Urothelium cell line (cell line): ENCODE data around the gene CLCA1.

Experiments
- DNase-seq: peaks from one replicate; pipeline ENCODE4 v3.0.0; 2011; ENCODE audit warnings: low spot score, mixed read lengths
- FAIRE-seq: peaks from 2 replicates; lab custom pipeline; 2011; peaks lifted over from hg19 to GRCh38; lab: Jason Lieb, UNC

CLCA1 gene

DNA sequence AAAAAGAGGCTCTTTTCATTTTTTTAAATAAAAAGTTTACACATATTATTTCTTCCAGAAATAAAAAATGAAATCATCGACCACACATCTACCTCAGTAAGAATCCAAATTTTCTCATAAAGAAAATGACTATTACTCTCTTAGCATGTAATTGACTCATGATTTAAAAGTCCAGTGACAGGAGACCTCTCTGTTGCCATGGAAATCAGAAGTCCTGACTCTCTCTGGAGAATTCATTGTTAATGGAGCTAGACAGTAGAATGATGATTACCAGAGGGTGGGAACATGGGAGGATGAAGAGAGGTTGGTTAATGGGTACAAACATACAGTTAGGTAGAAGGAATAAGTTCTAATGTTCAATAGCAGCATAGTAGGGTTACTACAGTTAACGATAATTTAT lies 73.1 kb downstream of the CLCA1 start:
- FAIRE-seq (no peak), DNase-seq (no peak)

DNA sequence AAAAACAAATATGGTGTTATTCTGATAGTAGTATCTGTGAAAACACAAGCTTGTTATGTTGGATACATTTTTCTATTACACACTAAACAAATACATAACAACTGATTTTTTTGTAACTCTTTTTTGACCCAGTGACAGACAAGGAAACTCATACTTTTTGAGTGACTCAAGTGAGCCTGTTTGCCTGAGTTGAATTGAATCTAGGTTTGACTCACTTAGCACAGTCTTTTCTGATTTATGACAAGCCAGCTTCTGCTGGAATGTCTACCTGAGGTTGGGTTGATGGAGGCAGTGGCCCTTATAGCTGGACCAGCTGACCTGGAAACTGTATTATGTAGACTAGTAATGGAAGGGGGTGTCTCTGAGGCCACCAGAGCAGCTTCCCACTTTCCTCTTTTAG lies 73.9 kb downstream of the CLCA1 start:
- FAIRE-seq (no peak), DNase-seq (peak; percentile 27)

DNA sequence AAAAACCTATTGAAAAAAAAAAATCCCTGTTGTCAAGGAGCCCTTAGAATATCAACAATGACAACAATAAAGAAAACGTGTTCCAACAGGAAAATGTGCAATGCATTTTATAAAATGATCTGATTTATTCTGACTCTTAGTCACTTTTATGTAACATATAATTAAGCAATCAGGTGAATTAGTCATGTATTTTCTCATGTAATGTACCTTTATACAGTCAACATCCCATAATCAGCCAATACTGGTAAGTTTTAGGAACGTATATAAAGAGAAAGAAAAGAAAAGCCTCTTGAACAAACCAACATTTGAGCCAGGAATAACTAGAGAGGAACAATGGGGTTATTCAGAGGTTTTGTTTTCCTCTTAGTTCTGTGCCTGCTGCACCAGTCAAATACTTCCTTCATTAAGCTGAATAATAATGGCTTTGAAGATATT lies 78.1 kb downstream of the CLCA1 start, which contains the start of gene CLCA4:
TSS of gene CLCA4 (plus strand) at position 292 of the 435 bp plus-strand sequence. CDS start at position 334, 42 bp downstream.
- FAIRE-seq (no peak), DNase-seq (no peak)

DNA sequence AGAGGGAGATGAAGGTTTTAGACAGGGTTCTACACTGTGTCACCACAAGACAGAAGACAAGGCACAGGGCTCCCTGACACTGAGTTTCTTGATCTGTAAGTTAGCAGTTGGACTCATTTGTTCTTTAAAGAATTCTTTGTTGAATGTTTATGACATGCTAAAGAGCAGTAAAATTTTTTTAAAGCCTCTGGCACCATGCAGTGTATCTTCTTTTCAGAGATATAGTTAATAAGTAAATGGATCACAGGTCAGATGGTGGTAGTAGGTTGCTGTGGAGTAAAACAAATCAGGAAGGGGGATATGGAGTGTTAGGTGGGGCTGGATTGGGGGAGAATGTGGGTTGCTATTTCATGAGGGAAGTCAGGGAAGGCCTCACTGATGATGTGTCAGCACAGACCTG lies 80.1 kb downstream of the CLCA1 start:
- FAIRE-seq (no peak), DNase-seq (no peak)
